ENCODE measurements around the gene P2RX6. TPM values are rescaled to one million over a fixed set of nuclear protein-coding genes. Genes with fewer than 3 reads are reported as not detected.

The P2RX6 gene
- total and polyA plus RNA-seq, 2 of the 4 experiments (the other 2 are of a cell fraction): 0.90 to 1.6 TPM

GRCh38 chr22:20987375-20987774 lies 27.6 kb upstream of the P2RX6 start:
- Histone ChIP-seq H3K36me3 (ENCODE audit: control insufficient read depth, insufficient read depth, low read length) (peaks cover 48% of the 10 kb centered on the region), H3K9ac (ENCODE audit: low read depth, low read length) (no peak overlapping the region), H2BK15ac (ENCODE audit: low read depth, low read length) (no peak overlapping the region), H3K4me3 (ENCODE audit: insufficient read depth, low read depth, low read length) (no peak overlapping the region), H3K4ac (ENCODE audit: low read depth, low read length) (no peak overlapping the region), H3K9me3 (ENCODE audit: control insufficient read depth, insufficient read depth, low read length) (no peaks in the 10 kb centered on the region), H3K56ac (ENCODE audit: extremely low read depth, insufficient read depth, low read length) (no peak overlapping the region), H2AFZ (replicated peaks; ENCODE audit: low read length, poor library complexity) (no peak overlapping the region), H2AK5ac (ENCODE audit: low read depth, low read length) (no peak overlapping the region), H3K18ac (ENCODE audit: low read depth, low read length) (no peak overlapping the region), H3K4me2 (ENCODE audit: low read depth, low read length) (no peak overlapping the region), H4K8ac (ENCODE audit: low read depth in 2 of 2, low read length in 2 of 2) (no peak overlapping the region), H3K9me1 (ENCODE audit: insufficient read depth, low read length) (peaks cover 8% of the 10 kb centered on the region; the same call in 1 of the 2 replicates), H4K20me1 (ENCODE audit: insufficient read depth, low read length) (no peaks in the 10 kb centered on the region), H3K14ac (replicated peaks; ENCODE audit: low read depth, low read length) (no peak overlapping the region), H4K91ac (ENCODE audit: insufficient read depth, low read depth, low read length) (no peak overlapping the region), H2BK120ac (ENCODE audit: low read depth, low read length) (no peak overlapping the region), H3K27me3 (ENCODE audit: control insufficient read depth, insufficient read depth, low read length) (no peaks in the 10 kb centered on the region), H4K5ac (ENCODE audit: low read depth, low read length) (no peak overlapping the region), H3K23ac (ENCODE audit: low read depth, low read length) (no peak overlapping the region), H2AK9ac (replicated peaks; ENCODE audit: low read depth, low read length, poor library complexity) (no peak overlapping the region), H3K27ac (ENCODE audit: insufficient read depth, low read length) (no peak overlapping the region), H3K4me1 (ENCODE audit: control insufficient read depth, insufficient read depth, low read length) (peaks cover 7% of the 10 kb centered on the region), H3K79me1 (ENCODE audit: low read depth in 1 of 2, low read length in 2 of 2) (peaks cover 19 to 36% of the 10 kb centered on the region in 2 experiments), H2BK20ac (ENCODE audit: low read depth, low read length) (no peak overlapping the region), H2BK5ac (ENCODE audit: low read depth, low read length, poor library complexity, severe bottlenecking) (no peak overlapping the region)
- intact Hi-C loops (cut with micrococcal nuclease) (no loop called here), dilution Hi-C loops (cut with HindIII; ENCODE audit: low sequenced_read_pairs, unreplicated experiment) (no loop called here), in situ Hi-C loops (cut with MboI; ENCODE audit: low sequenced_read_pairs) (no loop called here)
- CTCF ChIA-PET: no interaction called here
- 96% methylated on average over 7 of the region's 14 CpGs; no CpG with 5 or more reads in 1 of the 2 experiments for WGBS, 2 experiments (ENCODE audit: extremely low coverage in 2 of 2, insufficient read length in 1 of 2)
- no TSS peak for BruUV-seq (replicated peaks)
- POLR2A ChIA-PET (ENCODE audit: unreplicated experiment): no interaction called here
- DNase-seq: no peak
- no peak for ATAC-seq (ENCODE audit: low read depth)
- no peak for TF ChIP-seq SMC3 (IDR thresholded peaks at IDR 0.05; ENCODE audit: low read depth, low read length)
- no peak for TF ChIP-seq BHLHE40 (IDR thresholded peaks at IDR 0.05; ENCODE audit: low read depth, low read length)
- no peak for TF ChIP-seq CEBPB (IDR thresholded peaks at IDR 0.05; ENCODE audit: low read depth, low read length)
- no peak for TF ChIP-seq RAD21 (IDR thresholded peaks at IDR 0.05; ENCODE audit: low read length)
- TF ChIP-seq CHD1 (IDR thresholded peaks at IDR 0.05; ENCODE audit: low read depth, low read length): no peak
- no peak for TF ChIP-seq MAFK (IDR thresholded peaks at IDR 0.05; ENCODE audit: low read depth, low read length)
- no peak for TF ChIP-seq ELK1 (IDR thresholded peaks at IDR 0.05; ENCODE audit: borderline replicate concordance, low read depth, low read length)
- no peak for TF ChIP-seq MAZ (IDR thresholded peaks at IDR 0.05; ENCODE audit: borderline replicate concordance, low read depth, low read length)
- TF ChIP-seq FOS (IDR thresholded peaks at IDR 0.05; ENCODE audit: low read depth, low read length): no peak
- no peak for TF ChIP-seq USF2 (IDR thresholded peaks at IDR 0.05; ENCODE audit: low read depth, low read length)
